ENCODE measurements around the gene CKMT1A. TPM values are rescaled to one million over a fixed set of nuclear protein-coding genes. Genes with fewer than 3 reads are reported as not detected.
"Not testable (repeated sequence)": the region's sequence is repeated elsewhere in the genome, so short reads cannot be mapped to it uniquely, and the experiment has no call there.

The CKMT1A gene
- total and polyA plus RNA-seq, 2 of the 4 experiments (the other 2 are of a cell fraction), result not detected

DNA sequence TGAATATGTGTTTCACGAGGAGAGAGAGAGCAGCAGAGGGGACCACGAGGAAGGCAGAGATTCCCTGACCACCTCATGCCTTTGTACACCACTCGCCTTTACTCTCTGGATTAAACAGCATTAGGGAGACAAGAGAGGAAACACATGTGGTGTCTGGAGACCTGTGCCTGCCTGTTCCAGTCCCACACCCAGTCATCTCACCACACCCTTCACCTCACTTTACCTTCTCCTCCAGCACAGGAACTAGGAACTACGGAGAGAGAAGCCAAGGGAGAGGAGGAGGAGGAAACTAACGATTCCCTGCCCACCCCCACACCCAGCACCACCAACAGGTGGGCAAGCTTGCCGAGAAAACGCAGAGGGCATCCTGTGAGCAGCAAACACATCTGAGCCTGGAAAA is 980 bp upstream of the CKMT1A start:
- H2AK9ac ChIP-seq (replicated peaks; ENCODE audit: low read depth, low read length, poor library complexity); in situ Hi-C loops (cut with MboI; ENCODE audit: low sequenced_read_pairs): not testable (repeated sequence)

More for the DNA sequence above, 980 bp upstream of the CKMT1A start:
- H4K5ac ChIP-seq (ENCODE audit: low read depth, low read length); H3K9me3 ChIP-seq (ENCODE audit: control insufficient read depth, insufficient read depth, low read length); intact Hi-C loops (cut with micrococcal nuclease); H3K9ac ChIP-seq (ENCODE audit: low read depth, low read length); H3K4me1 ChIP-seq (ENCODE audit: control insufficient read depth, insufficient read depth, low read length); H2BK5ac ChIP-seq (ENCODE audit: low read depth, low read length, poor library complexity, severe bottlenecking); H3K27ac ChIP-seq (ENCODE audit: insufficient read depth, low read length); POLR2A ChIA-PET (ENCODE audit: unreplicated experiment); H3K4me3 ChIP-seq (ENCODE audit: insufficient read depth, low read depth, low read length); H2AK5ac ChIP-seq (ENCODE audit: low read depth, low read length); BruUV-seq (replicated peaks); ATAC-seq (ENCODE audit: low read depth); H3K4me2 ChIP-seq (ENCODE audit: low read depth, low read length); H3K79me1 ChIP-seq (ENCODE audit: low read depth in 1 of 2, low read length in 2 of 2); H2AFZ ChIP-seq (replicated peaks; ENCODE audit: low read length, poor library complexity); CTCF ChIA-PET; H2BK15ac ChIP-seq (ENCODE audit: low read depth, low read length); H4K8ac ChIP-seq (ENCODE audit: low read depth in 2 of 2, low read length in 2 of 2); H3K27me3 ChIP-seq (ENCODE audit: control insufficient read depth, insufficient read depth, low read length); H3K18ac ChIP-seq (ENCODE audit: low read depth, low read length); H3K9me1 ChIP-seq (ENCODE audit: insufficient read depth, low read length); H2BK120ac ChIP-seq (ENCODE audit: low read depth, low read length); DNase-seq; H2BK20ac ChIP-seq (ENCODE audit: low read depth, low read length); H3K36me3 ChIP-seq (ENCODE audit: control insufficient read depth, insufficient read depth, low read length); H3K23ac ChIP-seq (ENCODE audit: low read depth, low read length); dilution Hi-C loops (cut with HindIII; ENCODE audit: low sequenced_read_pairs, unreplicated experiment); H3K56ac ChIP-seq (ENCODE audit: extremely low read depth, insufficient read depth, low read length); H3K4ac ChIP-seq (ENCODE audit: low read depth, low read length); H4K20me1 ChIP-seq (ENCODE audit: insufficient read depth, low read length); H4K91ac ChIP-seq (ENCODE audit: insufficient read depth, low read depth, low read length); H3K14ac ChIP-seq (replicated peaks; ENCODE audit: low read depth, low read length): not testable (repeated sequence)
- no CpG with 5 or more reads among the region's 7 CpGs for WGBS, 2 experiments (ENCODE audit: extremely low coverage in 2 of 2, insufficient read length in 1 of 2)
